GM23248 (cell line): ENCODE data around the gene FHL2. TPM values are rescaled to one million over a fixed set of nuclear protein-coding genes. Genes with fewer than 3 reads are reported as not detected.

ENCODE experiments used
- DNase-seq: peaks from one replicate; pipeline ENCODE4 v3.0.0-alpha.2; 2015
- H2AFZ ChIP-seq: fragments of 200-600 bp; sonication (generic); 2 replicates; pipeline ENCODE4 v1.6.1; 2016; ENCODE audit warnings: antibody characterized with exemption
- H3F3A ChIP-seq: fragments of 200-600 bp; sonication (generic); 2 replicates; pipeline ENCODE4 v1.6.1; 2016; ENCODE audit warnings: mild to moderate bottlenecking, antibody characterized with exemption, mixed run types; ENCODE audit not compliant: insufficient read depth
- H3K27ac ChIP-seq: fragments of 200-600 bp; sonication (generic); 2 replicates; pipeline ENCODE4 v1.5.1; 2016; ENCODE audit warnings: mild to moderate bottlenecking
- H3K27me3 ChIP-seq: fragments of 200-600 bp; sonication (generic); replicated peaks from 2 replicates; pipeline ENCODE4 v1.6.1; 2016; ENCODE audit warnings: mild to moderate bottlenecking; ENCODE audit not compliant: insufficient read depth
- H3K36me3 ChIP-seq: fragments of 200-600 bp; sonication (generic); 2 replicates; pipeline ENCODE4 v1.6.1; 2016; ENCODE audit warnings: low read depth, mild to moderate bottlenecking
- H3K4me1 ChIP-seq: fragments of 200-600 bp; sonication (generic); 2 replicates; pipeline ENCODE4 v1.6.1; 2016; ENCODE audit warnings: mild to moderate bottlenecking; ENCODE audit not compliant: insufficient read depth
- H3K4me2 ChIP-seq: fragments of 200-600 bp; sonication (generic); one replicate; pipeline ENCODE4 v1.6.1; 2016; ENCODE audit warnings: mild to moderate bottlenecking; ENCODE audit not compliant: unreplicated experiment
- H3K4me3 ChIP-seq: fragments of 200-600 bp; sonication (generic); 2 replicates; pipeline ENCODE4 v1.5.1; 2016; ENCODE audit warnings: mild to moderate bottlenecking
- H3K79me2 ChIP-seq: fragments of 200-600 bp; sonication (generic); 2 replicates; pipeline ENCODE4 v1.6.1; 2016; ENCODE audit warnings: mild to moderate bottlenecking; ENCODE audit not compliant: insufficient read depth
- H3K9ac ChIP-seq: fragments of 200-600 bp; sonication (generic); 2 replicates; pipeline ENCODE4 v1.6.1; 2016; ENCODE audit warnings: mild to moderate bottlenecking
- H3K9me2 ChIP-seq: fragments of 200-600 bp; sonication (generic); 2 replicates; pipeline ENCODE4 v1.6.1; 2016; ENCODE audit warnings: mixed run types, mild to moderate bottlenecking, moderate library complexity; ENCODE audit not compliant: insufficient read depth
- H3K9me3 ChIP-seq: fragments of 200-600 bp; sonication (generic); one replicate; pipeline ENCODE4 v1.6.1; 2017; ENCODE audit warnings: low read depth
- H4K20me1 ChIP-seq: fragments of 200-600 bp; sonication (generic); 2 replicates; pipeline ENCODE4 v1.6.0; 2016; ENCODE audit not compliant: insufficient read depth
- EZH2 ChIP-seq: fragments of 200-600 bp; sonication (generic); IDR thresholded peaks from 2 replicates; pipeline ENCODE4 v1.6.1; 2018; ENCODE audit warnings: antibody characterized with exemption, mild to moderate bottlenecking; ENCODE audit not compliant: insufficient read depth, poor library complexity, severe bottlenecking
- EZH2phosphoT487 ChIP-seq: fragments of 200-600 bp; sonication (generic); IDR thresholded peaks from 2 replicates; pipeline ENCODE4 v1.6.1; 2018; ENCODE audit warnings: antibody characterized with exemption, moderate library complexity, mild to moderate bottlenecking, low read depth; ENCODE audit not compliant: insufficient read depth
- WGBS, 2 experiments: methylation state at CpG; one replicate each; pipeline ENCODE4 v1.1.6; 2015 to 2017; ENCODE audit warnings: low lambda C conversion rate in 2 of 2, low coverage in 1 of 2; ENCODE audit errors: missing lambda C conversion rate in 2 of 2; 5-methylcytosine and 5-hydroxymethylcytosine counted together
- in situ Hi-C: fragments of 300-500 bp; cut with MboI; formaldehyde crosslinking; loops from 2 replicates; pipeline ENCODE4 v1.15.0; 2020
- polyA plus RNA-seq: library from polyadenylated mRNA; unstranded; fragments of >200 nt; fragmentation: Nextera tagmentation; extraction: Ambion mirVana; gene quantifications from 2 replicates; pipeline ENCODE4 v1.2.1, GENCODE V29; 2016
- total RNA-seq: library from RNA; depleted of rRNA; stranded (reverse); fragments of >200 nt; shearing (Covaris generic); gene quantifications from 2 replicates; pipeline ENCODE4 v1.2.3, GENCODE V29; 2014

Gene FHL2
- total and polyA plus RNA-seq, 2 experiments from 2014 or later: 404 to 598 TPM

GRCh38 chr2:105439141-105439540 is 40.3 kb upstream of the FHL2 start:
- no peak overlapping the region for H3K4me2 ChIP-seq
- no peak overlapping the region for H2AFZ ChIP-seq

GRCh38 chr2:105438104-105438929 is 39.5 kb upstream of the FHL2 start:
- H4K20me1 ChIP-seq: no peaks in the 10 kb centered on the region
- TF ChIP-seq EZH2phosphoT487 (no peak), EZH2 (no peak)
- H3K9me2 ChIP-seq: no peaks in the 10 kb centered on the region
- H3K9me3 ChIP-seq: no peaks in the 10 kb centered on the region
- H3K9ac ChIP-seq: no peak overlapping the region
- no peaks in the 10 kb centered on the region for H3K27me3 ChIP-seq
- H2AFZ ChIP-seq: no peak overlapping the region
- no peaks in the 10 kb centered on the region for H3K36me3 ChIP-seq
- peaks cover 8% of the 10 kb centered on the region; the same call in 1 of the 2 replicates for H3K4me1 ChIP-seq
- H3K4me3 ChIP-seq: no peak overlapping the region
- 0 out of 2 replicates have a peak, but pooled peaks cover 8% of the 10 kb centered on the region for H3F3A ChIP-seq
- no peak for DNase-seq
- no peak overlapping the region for H3K27ac ChIP-seq
- in situ Hi-C loops: no loop called here
- no peaks in the 10 kb centered on the region for H3K79me2 ChIP-seq
- 38 to 41% methylated on average over 10 of the region's 10 CpGs for WGBS, 2 experiments
- H3K4me2 ChIP-seq: peak overlapping the region; percentile 49

More at GRCh38 chr2:105439141-105439540, 40.3 kb upstream of the FHL2 start:
- no peaks in the 10 kb centered on the region for H4K20me1 ChIP-seq
- 0 out of 2 replicates have a peak, but pooled peaks cover 8% of the 10 kb centered on the region for H3F3A ChIP-seq
- no peaks in the 10 kb centered on the region for H3K9me2 ChIP-seq
- H3K79me2 ChIP-seq: no peaks in the 10 kb centered on the region
- H3K9me3 ChIP-seq: no peaks in the 10 kb centered on the region
- no peak overlapping the region for H3K9ac ChIP-seq
- DNase-seq: no peak
- WGBS, 2 experiments: 78 to 83% methylated on average over 5 of the region's 5 CpGs
- no peaks in the 10 kb centered on the region for H3K27me3 ChIP-seq
- H3K4me3 ChIP-seq: no peak overlapping the region
- H3K4me1 ChIP-seq: peaks cover 8% of the 10 kb centered on the region; the same call in 1 of the 2 replicates
- in situ Hi-C loops: no loop called here
- H3K36me3 ChIP-seq: no peaks in the 10 kb centered on the region
- TF ChIP-seq EZH2phosphoT487 (no peak), EZH2 (no peak)
- H3K27ac ChIP-seq: no peak overlapping the region

GRCh38 chr2:105437708-105438103 is 38.9 kb upstream of the FHL2 start:
- peaks cover 10% of the 10 kb centered on the region for H3K4me1 ChIP-seq
- no peak overlapping the region for H2AFZ ChIP-seq
- 0 out of 2 replicates have a peak, but pooled peaks cover 10% of the 10 kb centered on the region for H3F3A ChIP-seq
- no peaks in the 10 kb centered on the region for H3K79me2 ChIP-seq
- peak overlapping the region; percentile 49 for H3K4me2 ChIP-seq
- 34 to 39% methylated on average over 3 of the region's 3 CpGs for WGBS, 2 experiments
- in situ Hi-C loops: no loop called here
- H3K36me3 ChIP-seq: no peaks in the 10 kb centered on the region
- DNase-seq: peak; percentile 50
- H4K20me1 ChIP-seq: no peaks in the 10 kb centered on the region
- H3K9me3 ChIP-seq: no peaks in the 10 kb centered on the region
- no peak overlapping the region for H3K27ac ChIP-seq
- no peak overlapping the region for H3K4me3 ChIP-seq
- no peaks in the 10 kb centered on the region for H3K27me3 ChIP-seq
- no peaks in the 10 kb centered on the region for H3K9me2 ChIP-seq
- H3K9ac ChIP-seq: no peak overlapping the region
- TF ChIP-seq EZH2: no peak
- no peak for TF ChIP-seq EZH2phosphoT487

GRCh38 chr2:105432749-105433148 is 33.9 kb upstream of the FHL2 start:
- TF ChIP-seq EZH2 (no peak), EZH2phosphoT487 (no peak)
- 0 out of 2 replicates have a peak, but pooled peaks cover 9% of the 10 kb centered on the region for H3F3A ChIP-seq

More at GRCh38 chr2:105432749-105433148, 33.9 kb upstream of the FHL2 start:
- Histone ChIP-seq H4K20me1 (no peaks in the 10 kb centered on the region), H3K27me3 (no peaks in the 10 kb centered on the region), H3K4me1 (peaks cover 8% of the 10 kb centered on the region), H3K9me2 (no peaks in the 10 kb centered on the region), H3K79me2 (no peaks in the 10 kb centered on the region), H2AFZ (no peak overlapping the region), H3K4me3 (no peak overlapping the region), H3K4me2 (no peak overlapping the region), H3K36me3 (no peaks in the 10 kb centered on the region), H3K27ac (no peak overlapping the region), H3K9me3 (no peaks in the 10 kb centered on the region), H3K9ac (no peak overlapping the region)
- in situ Hi-C loops: no loop called here
- DNase-seq: peak; percentile 36
- 39 to 44% methylated on average over 4 of the region's 4 CpGs for WGBS, 2 experiments
